K562 (cell line): Measurements from ENCODE around the gene RASGRP2. TPM values are rescaled to one million over a fixed set of nuclear protein-coding genes. Genes with fewer than 3 reads are reported as not detected.
A peak's percentile ranks its signal among the peaks of the same experiment; 100 is the strongest.

Experiments
- CBFA2T2 ChIP-seq: fragments of 450-650 bp; conservative IDR thresholded peaks from 2 replicates; pipeline ENCODE4 v1.6.1; 2017; ENCODE audit warnings: mild to moderate bottlenecking
- CBX1 ChIP-seq: sonication (generic); IDR thresholded peaks from 2 replicates; pipeline ENCODE4 v1.6.1; 2016; ENCODE audit warnings: antibody characterized with exemption, low read depth, mild to moderate bottlenecking
- COPS2 ChIP-seq: fragments of 450-650 bp; conservative IDR thresholded peaks from 2 replicates; pipeline ENCODE4 v1.6.1; 2016; ENCODE audit warnings: mild to moderate bottlenecking, moderate library complexity
- CTBP1 ChIP-seq: fragments of 450-650 bp; IDR thresholded peaks from 2 replicates; pipeline ENCODE4 v1.6.1; 2016; ENCODE audit warnings: borderline replicate concordance
- DPF2 ChIP-seq: fragments of 450-650 bp; IDR thresholded peaks from 2 replicates; pipeline ENCODE4 v1.6.1; 2016
- ESRRA ChIP-seq: fragments of 450-650 bp; IDR thresholded peaks from 2 replicates; pipeline ENCODE4 v1.6.1; 2014; ENCODE audit warnings: low read depth, mild to moderate bottlenecking, moderate library complexity, borderline replicate concordance
- HMGN3 ChIP-seq: IDR thresholded peaks from 2 replicates; pipeline ENCODE4 v1.6.1; 2011; ENCODE audit warnings: borderline replicate concordance, low read depth, mild to moderate bottlenecking, mixed read lengths, low read length; ENCODE audit not compliant: insufficient read length; ENCODE audit errors: extremely low read depth
- JUND ChIP-seq, 2 experiments: IDR thresholded peaks; 2 replicates in 1 of 2; 3 replicates in 1 of 2; pipeline ENCODE4 v1.6.1; 2011; ENCODE audit warnings: borderline replicate concordance in 2 of 2, low read depth in 2 of 2, low read length in 2 of 2, improper control_type of control experiment in 1 of 2, missing biosample characterization in 1 of 2, missing genetic modification characterization in 1 of 2, missing genetic modification reagents in 1 of 2
- KAT2B ChIP-seq: IDR thresholded peaks from one replicate; pipeline ENCODE4 v1.6.1; 2012; ENCODE audit warnings: low read depth, mild to moderate bottlenecking, control low read depth, inconsistent platforms, low read length, moderate library complexity
- KLF1 ChIP-seq: fragments of 450-650 bp; IDR thresholded peaks from 2 replicates; pipeline ENCODE4 v1.6.1; 2016; ENCODE audit warnings: missing genetic modification characterization, missing compliant biosample characterization
- KLF6 ChIP-seq: fragments of 250-450 bp; sonication (Bioruptor Pico); IDR thresholded peaks from 2 replicates; pipeline ENCODE4 v1.4.0; 2020; ENCODE audit warnings: mild to moderate bottlenecking, moderate library complexity, borderline replicate concordance
- MBD2 ChIP-seq: sonication (generic); IDR thresholded peaks from 2 replicates; pipeline ENCODE4 v1.6.1; 2016; ENCODE audit warnings: low read depth, borderline replicate concordance
- MEF2D ChIP-seq: conservative IDR thresholded peaks from 2 replicates; pipeline ENCODE4 v1.6.1; 2016; ENCODE audit warnings: low read depth, missing genetic modification characterization, missing compliant biosample characterization
- NR2C2 ChIP-seq, 2 experiments: fragments of 200-800 bp in 1 of 2; sonication (Bioruptor generic) in 1 of 2; sonication (generic) in 1 of 2; formaldehyde crosslinking in 1 of 2; IDR thresholded peaks; 2 replicates each; pipeline versions ENCODE4 v1.6.1 to v1.8.0; 2016 to 2022; ENCODE audit warnings: mild to moderate bottlenecking in 1 of 2, missing compliant biosample characterization in 1 of 2, missing genetic modification characterization in 1 of 2, missing genetic modification reagents in 1 of 2
- PREB ChIP-seq: sonication (generic); formaldehyde crosslinking; IDR thresholded peaks from 2 replicates; pipeline ENCODE4 v1.8.1; 2023; ENCODE audit warnings: mild to moderate bottlenecking, missing genetic modification reagents
- USF1 ChIP-seq: sonication (generic); formaldehyde crosslinking; IDR thresholded peaks from 2 replicates; pipeline ENCODE4 v1.9.0; 2022; ENCODE audit warnings: mild to moderate bottlenecking, missing genetic modification reagents
- ZBTB26 ChIP-seq: fragments of 450-650 bp; formaldehyde crosslinking; IDR thresholded peaks from 2 replicates; pipeline ENCODE4 v1.4.0; 2022; ENCODE audit warnings: missing genetic modification characterization
- ZBTB9 ChIP-seq: fragments of 450-650 bp; formaldehyde crosslinking; IDR thresholded peaks from 2 replicates; pipeline ENCODE4 v1.4.0; 2020; ENCODE audit warnings: mild to moderate bottlenecking, moderate library complexity
- ZFX ChIP-seq: sonication (generic); formaldehyde crosslinking; IDR thresholded peaks from 2 replicates; pipeline ENCODE4 v1.8.0; 2022; ENCODE audit warnings: mild to moderate bottlenecking, missing genetic modification reagents, moderate library complexity
- ZNF143 ChIP-seq: sonication (generic); formaldehyde crosslinking; IDR thresholded peaks from 2 replicates; pipeline ENCODE4 v1.9.0; 2022; ENCODE audit warnings: mild to moderate bottlenecking, missing genetic modification reagents
- ZNF184 ChIP-seq: sonication (generic); formaldehyde crosslinking; IDR thresholded peaks from 2 replicates; pipeline ENCODE4 v1.5.0; 2020; ENCODE audit warnings: missing genetic modification reagents
- ZNF347 ChIP-seq: fragments of 450-650 bp; formaldehyde crosslinking; IDR thresholded peaks from 2 replicates; pipeline ENCODE4 v1.4.0; 2020; ENCODE audit warnings: low read depth, mild to moderate bottlenecking, moderate library complexity
- ZNF41 ChIP-seq: fragments of 250-450 bp; sonication (Bioruptor Pico); conservative IDR thresholded peaks from 2 replicates; pipeline ENCODE4 v1.4.0; 2020; ENCODE audit warnings: mild to moderate bottlenecking
- polyA plus RNA-seq, 8 experiments: library from polyadenylated mRNA; depleted of rRNA in 4 of 8; stranded (reverse) in 5 of 8; unstranded in 3 of 8; fragments of >200 nt; fragmentation: Nextera tagmentation in 2 of 8; fragmentation: Illumina TruSeq in 1 of 8; extraction: Ambion mirVana in 2 of 8; extraction: Trizol in 1 of 8; gene quantifications; 2 replicates each; pipeline versions ENCODE4 v1.2.1 to v1.2.3, GENCODE V29; 2011 to 2014; ENCODE audit warnings: inconsistent platforms in 1 of 8, missing spikeins in 1 of 8
- total RNA-seq, 7 experiments: library from RNA; depleted of rRNA in 6 of 7; stranded (reverse); fragments of >200 nt in 6 of 7; fragmentation: Illumina TruSeq in 2 of 7; extraction: Trizol in 2 of 7; gene quantifications; 2 replicates each; pipeline versions ENCODE4 v1.2.1 to v1.2.3, GENCODE V29; 2011 to 2021; ENCODE audit warnings: low replicate concordance in 1 of 7

Gene RASGRP2
- total and polyA plus RNA-seq, 9 of the 15 experiments (the other 6 are each of a cell fraction or from before 2014, with no cell fraction given) = 0.87 to 22.7 (median 5.5) TPM

- TF ChIP-seq ZBTB9 (no peak), MEF2D (tag) (no peak), KAT2B (no peak), ZFX (CRISPR knock-in tag) (peak; percentile 65), ZNF347 (CRISPR knock-in tag) (no peak), COPS2 (no peak), DPF2 (no peak; the same call in 1 of the 2 replicates), ESRRA (peak; percentile 98), USF1 (CRISPR knock-in tag) (peak; percentile 59; the same call in 1 of the 2 replicates), ZNF184 (no peak), CBX1 (peak; percentile 95), MBD2 (no peak), HMGN3 (peak; percentile 83), PREB (CRISPR knock-in tag) (no peak), CBFA2T2 (no peak), ZNF41 (CRISPR knock-in tag) (no peak), ZBTB26 (CRISPR knock-in tag) (no peak), JUND (IDR thresholded peaks at IDR 0.05; ENCODE audit: borderline replicate concordance, low read depth, low read length) (peak; percentile 51; the same call in 1 of the 2 replicates), JUND (tag; IDR thresholded peaks at IDR 0.05; ENCODE audit: borderline replicate concordance, low read depth, low read length) (no peak; the same call in 1 of the 3 replicates), NR2C2 (CRISPR knock-in tag; IDR thresholded peaks at IDR 0.05) (peak; percentile 87), NR2C2 (tag; IDR thresholded peaks at IDR 0.05) (peak; percentile 73), ZNF143 (CRISPR knock-in tag) (no peak), KLF6 (CRISPR knock-in tag) (no peak), KLF1 (tag) (no peak), CTBP1 (peak; percentile 57)
These were observed at the start of gene RASGRP2 (continued) for GRCh38 chr11:64743591-64744543.
